Smooth muscle cell of the umbilical artery (primary cell): ENCODE results near the gene JAM2. TPM values are rescaled to one million over a fixed set of nuclear protein-coding genes. Genes with fewer than 3 reads are reported as not detected.

Experiments
- total RNA-seq: library from RNA; depleted of rRNA; stranded (reverse); fragments of >200 nt; gene quantifications from 2 replicates; pipeline ENCODE4 v1.2.3, GENCODE V29; 2014

The JAM2 gene
- total RNA-seq = 1.5 and 1.9 TPM in 2 replicates

DNA sequence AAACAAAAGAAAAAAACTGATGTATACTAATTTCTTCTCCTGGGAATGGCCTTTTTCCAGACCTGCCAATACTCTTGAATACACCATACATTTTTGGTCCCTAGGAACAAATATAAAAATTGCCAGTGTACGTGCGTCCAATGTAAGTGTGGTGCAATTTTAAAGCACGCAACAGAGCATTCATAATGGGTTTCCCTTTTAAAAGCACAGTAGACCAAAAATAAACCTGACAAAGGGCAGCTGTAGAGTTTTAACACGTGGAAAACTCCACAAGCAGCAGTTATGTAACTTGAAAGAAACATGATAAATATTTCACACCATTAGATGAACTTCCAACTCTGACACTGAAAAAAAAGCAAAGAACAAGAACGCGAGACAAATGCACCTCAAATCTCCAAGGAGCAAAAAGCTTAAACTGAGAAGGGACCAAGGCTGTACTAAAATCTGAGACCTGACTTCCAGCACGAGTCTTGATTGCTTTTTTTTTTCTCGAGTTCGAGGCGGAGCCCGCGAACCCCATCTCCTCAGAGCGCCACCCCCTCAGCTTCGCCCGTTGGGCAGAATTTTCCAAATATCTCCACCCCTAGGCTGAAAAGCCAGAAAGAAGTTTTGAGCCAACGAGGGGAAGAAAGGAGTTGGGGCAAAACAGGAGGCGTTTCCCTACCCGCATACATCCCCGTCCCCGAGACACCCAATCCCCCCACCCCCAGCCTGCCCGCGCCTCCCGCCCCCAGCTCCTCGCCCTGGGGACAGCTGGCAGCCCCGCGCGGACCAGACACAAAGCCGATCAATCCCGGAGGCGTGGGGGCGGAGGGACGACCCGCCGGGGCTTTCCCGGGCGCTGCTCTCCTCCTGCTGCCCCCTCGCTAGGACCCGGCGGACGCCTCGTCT lies at the start of gene JAM2:
JAM2 (plus strand) TSS at position 599 of the 891 bp plus-strand sequence. CDS start 564 bp downstream, outside the sequence.

DNA sequence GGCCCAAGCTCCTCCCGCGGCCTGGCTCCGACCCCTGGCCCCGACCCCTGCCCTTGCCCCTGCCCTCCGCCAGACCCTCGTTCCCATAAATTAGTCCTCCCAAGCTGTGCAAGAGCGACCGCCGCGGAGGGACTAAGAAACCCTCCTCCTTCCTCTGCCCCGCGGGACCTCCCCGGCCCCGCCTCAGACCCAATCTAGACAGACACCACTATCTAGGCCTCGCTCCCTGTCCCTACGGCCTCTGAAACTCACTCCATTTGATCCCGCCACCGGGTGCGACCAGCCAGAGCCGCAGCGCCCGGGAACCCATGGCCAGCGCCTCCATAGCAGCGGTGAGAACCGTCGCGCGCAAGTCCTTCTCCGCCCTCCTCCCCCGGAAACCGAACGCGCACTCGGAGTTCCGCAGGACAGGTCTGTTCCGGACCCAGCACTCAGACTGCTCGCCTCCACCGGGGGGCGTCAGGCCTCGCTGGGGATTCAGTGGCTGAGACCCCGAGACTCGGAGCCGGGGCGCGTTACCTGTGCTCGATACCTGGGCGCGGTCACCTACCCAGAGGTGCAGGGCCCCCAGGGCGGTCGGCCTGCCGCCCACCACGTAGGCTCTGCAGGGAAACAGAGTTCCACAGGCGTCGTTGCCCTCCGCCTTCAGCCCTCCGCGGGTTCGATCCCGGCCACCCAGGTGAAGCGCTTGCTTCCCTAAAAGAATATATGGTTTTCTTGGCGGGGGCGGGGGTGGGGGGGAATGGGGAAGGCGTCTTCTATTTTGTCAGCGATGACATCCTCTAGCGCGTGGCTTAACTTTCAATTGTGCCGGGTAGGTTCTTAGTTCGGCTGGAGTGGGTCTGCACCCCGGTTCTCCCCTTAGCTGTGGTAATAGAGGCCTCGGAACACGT lies 31.7 kb upstream of the JAM2 start, which contains the start of gene MRPL39:
MRPL39 (minus strand) TSS at position 331 of the 893 bp plus-strand sequence; CDS start at position 325, 6 bp downstream.

DNA sequence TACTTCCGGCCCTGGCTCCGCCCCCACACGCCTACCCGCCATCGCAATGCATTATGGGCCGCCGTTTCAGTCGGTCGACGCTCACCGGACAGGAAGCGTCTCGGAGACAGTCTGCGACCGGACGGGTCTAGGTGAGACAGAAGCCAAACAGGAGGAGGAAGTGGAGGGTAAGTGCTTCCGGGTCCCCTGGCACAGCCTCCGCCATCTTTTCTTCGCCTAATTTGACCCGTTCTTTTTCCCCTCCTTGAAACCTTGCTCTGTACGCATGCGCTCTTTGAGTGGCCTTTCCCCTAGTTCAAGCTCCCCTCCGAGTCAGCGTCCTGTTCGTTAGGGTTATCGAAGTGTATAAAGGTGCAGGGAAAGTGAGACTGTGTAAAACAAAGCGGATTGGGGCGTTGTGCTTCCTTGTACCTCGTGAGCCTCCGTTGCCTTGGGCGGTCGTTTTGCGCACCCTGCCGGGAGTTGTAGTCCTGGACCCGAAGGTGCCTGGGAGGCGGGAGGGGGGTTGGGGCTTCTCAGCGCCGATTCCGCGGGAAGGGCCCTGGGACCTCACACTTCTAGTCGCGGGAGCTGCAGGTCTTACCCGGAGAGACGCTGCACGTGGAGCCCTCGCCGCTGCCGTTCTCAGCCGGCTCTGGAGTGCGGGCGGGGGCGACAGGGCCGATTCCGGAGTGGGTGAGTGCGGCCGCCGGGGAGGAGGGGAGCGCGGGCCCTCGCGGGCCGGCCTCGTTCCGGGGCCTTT lies 96.0 kb downstream of the JAM2 start, which contains the start of the genes ATP5PF and GABPA:
ATP5PF (minus strand) TSS at position 1 of the 742 bp plus-strand sequence. CDS start 5,110 bp downstream, outside the sequence.
GABPA (plus strand) TSS at position 69 of the 742 bp plus-strand sequence. CDS start 6,627 bp downstream, outside the sequence.

Other genes with a start within 250 kb of the JAM2 start
- 25.5 and 26.2 TPM in 2 replicates for gene MRPL39, start 31.8 kb upstream of the JAM2 start, total RNA-seq
- 41.3 and 48.7 TPM in 2 replicates for gene ATP5PF, start 95.6 kb downstream of the JAM2 start, total RNA-seq
- gene GABPA, start 95.7 kb downstream of the JAM2 start, total RNA-seq = 28.2 and 29.0 TPM in 2 replicates